ENCODE data around the gene ABHD17A. TPM values are rescaled to one million over a fixed set of nuclear protein-coding genes. Genes with fewer than 3 reads are reported as not detected.

ABHD17A gene
- polyA plus RNA-seq, 12 donors = 35.7 to 74.2 (median 41.6) TPM; not detected in 1

DNA sequence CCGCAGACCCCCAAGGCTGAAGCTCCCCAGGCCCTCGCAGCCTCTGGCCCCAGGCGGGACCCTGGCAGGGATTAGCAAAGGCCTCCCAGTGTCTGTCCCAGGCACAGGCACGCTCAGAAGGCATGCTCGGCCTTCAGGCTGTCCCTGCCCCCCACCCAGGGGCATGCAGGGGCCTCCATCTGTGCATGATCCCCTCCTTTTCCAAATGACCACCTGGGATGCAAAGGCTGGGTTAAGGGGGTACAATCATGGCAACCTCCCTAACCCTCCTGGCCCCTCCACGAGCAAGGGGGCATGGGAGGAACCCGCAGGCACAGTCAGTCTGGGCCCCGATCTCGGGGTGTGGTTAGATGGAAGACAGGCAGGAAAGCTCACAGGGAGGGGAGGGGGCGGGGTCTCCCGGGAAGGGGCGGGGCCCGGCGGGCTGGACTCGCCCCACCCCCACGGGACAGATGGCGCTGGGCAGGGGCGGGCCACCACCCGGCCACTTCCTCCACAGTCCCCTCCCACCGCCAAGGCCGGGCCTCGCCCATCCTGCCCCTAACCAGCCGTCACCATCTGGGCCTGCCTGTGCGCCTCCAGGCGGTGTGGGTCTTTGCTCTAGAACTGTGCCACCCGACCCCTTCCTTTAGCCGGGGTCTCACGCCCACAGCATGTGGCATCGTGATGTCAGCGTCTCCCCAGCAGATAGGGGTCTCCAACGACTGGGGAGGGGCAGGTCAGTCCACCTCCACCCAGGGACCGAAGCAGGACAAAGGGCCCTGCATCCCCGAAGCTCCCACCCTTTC is 30.1 kb downstream of the ABHD17A start:
- DNase-seq = no peak

DNA sequence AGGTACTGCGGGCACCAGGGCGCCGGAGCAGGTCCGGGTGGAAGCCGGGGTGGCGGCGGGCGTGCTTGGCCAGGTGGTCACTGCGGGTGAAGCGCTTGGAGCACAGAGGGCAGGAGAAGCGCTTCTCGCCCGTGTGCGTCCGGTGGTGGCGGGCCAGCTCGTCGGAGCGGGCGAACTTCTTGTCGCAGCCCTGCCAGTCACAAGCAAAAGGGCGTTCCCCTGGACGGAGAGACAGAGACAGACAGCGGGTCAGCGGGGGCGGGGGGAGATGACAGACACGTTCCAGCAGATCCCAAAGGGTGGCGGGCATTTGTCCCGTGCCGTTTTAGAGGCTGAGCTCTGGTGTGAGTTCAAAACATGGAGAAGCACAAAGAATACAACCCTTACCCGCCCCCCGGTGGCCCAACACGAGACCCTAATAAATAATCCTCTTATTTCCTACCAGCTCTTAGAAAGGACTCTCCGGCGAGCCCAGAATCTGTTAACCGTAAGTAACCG is 30.7 kb downstream of the ABHD17A start:
- no peak for DNase-seq

DNA sequence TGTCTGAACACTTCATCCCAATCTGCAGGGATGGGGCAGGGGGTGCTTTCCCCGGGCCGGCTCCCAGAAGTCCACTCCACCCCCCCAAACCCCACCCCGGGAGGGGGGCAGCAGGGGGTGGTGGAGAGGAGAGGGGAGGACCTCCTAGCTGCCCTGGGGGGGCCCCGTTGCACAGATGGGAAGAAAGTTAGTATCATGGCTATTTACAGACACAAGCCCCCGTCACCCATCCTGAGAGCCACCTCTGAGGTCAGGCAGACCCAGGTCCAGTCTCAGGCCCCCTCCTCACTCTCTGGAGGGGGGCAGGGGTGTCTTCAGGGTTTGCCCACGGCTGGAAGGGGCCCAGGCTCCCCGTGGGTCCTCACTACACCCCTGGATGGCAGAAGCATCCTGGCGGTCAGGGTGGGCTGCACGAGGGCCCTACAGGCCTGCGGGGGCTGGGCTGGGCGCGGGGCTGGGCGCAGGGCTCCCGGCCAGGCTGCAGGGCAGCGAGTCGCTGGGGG is 31.2 kb downstream of the ABHD17A start:
- no peak for DNase-seq

DNA sequence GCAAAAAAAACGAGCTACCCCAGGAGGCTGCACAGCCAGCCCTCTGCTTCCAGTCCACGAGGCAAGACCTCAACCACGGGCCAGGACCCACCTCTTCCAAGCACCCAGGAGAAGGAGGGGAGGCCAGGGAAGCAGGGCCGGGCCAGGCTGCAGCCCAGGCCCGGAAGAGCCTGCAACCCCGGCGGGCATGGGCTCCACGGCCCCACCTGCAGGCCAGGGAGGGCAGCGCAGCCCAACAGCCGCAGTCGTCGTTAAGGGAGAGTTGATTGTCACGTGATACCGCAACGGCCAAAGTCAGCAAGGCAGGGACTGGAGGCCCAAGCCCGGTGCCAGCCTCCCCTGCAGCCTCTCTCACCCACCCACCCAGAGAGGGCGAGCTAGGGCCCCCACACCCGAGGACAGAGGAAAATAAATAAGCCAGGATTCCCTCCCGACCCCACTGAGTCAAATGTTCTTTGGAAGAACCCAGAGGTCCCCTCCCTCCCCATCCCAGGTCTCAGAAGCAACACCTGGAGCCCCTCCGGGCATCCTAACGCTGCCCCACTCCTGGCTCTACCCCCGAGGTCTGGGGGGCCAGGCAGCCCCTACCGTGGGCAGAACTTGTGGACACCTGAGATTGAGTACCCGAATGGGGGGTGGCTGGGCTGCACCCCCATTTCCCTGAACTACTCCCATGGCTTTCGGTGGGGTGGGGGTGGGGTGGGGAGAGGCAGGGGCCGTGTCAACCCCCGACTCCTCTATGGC is 31.8 kb downstream of the ABHD17A start:
- DNase-seq = no peak

DNA sequence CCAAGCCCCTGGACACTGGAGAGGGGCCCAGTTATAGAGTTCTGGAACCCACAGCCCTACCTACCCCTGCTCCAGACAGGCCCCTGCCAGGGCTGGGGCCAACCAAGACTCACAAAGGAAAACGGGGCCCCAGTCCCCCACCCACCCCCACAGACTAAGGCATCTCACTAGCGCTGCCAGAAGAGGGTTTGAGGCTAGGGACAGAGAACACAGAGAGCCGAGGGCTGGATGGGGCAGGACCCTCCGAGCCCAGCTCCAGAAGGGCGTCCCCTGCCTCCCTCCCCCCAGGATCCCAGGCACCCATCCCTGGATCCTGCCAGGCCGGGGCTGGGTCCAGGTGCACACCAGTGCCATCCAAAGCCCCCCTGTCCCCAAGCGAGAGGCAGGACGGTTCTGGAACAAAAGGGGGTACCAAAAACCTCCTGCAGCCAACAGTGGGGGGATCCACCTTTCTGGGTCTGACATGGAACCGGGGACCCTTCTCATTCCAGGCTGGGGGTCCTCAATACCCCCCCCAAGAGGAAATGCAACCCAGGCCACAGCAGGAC is 32.6 kb downstream of the ABHD17A start:
- no peak for DNase-seq

DNA sequence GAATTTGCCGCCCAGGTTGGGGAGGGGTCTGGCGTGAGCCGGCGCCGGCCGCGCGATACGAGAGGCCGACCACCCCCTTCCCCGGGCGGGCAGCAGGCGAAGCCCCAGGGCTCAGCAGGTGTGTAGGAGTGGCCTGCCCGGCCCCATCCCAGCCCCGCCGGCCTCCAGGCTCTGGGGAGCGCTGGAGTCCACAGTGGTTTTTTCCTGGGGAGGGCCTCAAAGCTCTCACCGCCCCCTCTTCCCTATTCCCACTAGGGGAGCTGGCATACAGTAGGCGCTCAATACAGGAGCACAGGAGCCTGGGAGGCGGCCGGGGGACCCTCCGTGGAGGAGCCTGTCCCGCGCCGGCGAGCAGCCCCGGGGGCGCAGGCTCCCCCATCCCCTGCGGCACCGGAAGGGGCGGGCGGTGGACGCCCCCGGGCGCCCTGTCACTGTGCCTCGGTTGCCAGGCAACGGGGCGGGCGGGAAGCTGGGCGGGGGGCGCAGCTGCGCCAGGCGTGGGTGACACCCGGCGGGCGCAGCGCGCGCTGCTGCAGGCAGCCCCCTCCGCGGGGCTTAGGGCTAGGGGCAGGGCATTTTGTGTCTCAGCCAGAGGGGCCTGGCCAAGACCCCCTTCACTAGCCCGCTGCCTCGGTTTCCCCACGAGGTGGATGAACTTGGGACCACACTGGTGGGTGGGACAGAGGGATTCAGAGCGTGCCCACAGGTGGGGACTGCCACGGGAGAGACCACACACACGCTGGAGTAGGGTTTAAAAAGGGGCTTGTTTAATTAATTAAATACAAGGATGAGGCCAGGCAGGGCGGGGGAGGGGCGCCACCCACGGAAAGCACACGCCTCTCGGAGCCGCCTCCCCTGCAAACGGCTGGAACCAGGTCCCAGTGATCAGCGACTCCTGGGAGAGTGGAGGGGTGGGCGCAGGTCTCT is 33.4 kb downstream of the ABHD17A start:
- no peak for DNase-seq

DNA sequence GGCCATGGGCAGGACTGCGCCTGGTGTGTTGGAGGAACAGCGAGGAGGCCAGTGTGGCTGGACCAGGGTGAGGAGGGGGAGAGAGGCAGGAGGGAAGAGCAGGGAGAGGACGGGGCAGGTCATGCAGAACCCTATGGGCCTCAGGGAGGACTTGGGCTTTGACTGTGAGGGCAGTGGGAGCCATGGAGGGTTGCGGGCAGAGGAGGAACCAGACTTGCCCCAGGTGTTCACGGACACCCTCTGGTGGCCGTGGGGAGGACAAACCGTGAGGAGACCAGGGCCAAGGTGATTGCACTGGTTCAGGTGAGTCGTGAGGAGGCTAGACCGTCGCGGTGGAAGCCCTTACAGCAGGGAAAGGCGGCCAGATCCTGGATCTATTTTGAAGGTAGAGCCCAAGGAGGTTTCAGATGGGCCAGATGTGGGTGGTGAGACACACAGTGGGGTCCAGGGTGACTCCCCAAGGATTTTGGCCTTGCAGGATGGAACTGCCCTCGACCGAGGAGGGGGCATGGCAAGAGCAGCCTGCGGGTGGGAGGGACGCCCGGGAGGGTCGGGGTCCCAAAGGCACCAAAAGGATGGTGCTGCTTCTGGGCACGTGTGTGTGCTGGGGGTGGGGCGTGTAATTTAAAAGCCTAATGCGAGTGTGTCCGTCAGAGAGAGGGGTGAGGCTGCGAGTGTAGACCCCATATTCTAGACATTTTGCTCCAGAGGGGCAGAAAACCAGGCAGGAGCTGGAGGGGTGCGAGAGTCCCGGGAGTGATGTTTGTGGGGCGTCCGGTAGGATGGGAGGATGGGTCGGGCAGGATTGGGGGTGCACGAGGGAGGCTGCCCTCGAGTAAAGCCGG is 34.3 kb downstream of the ABHD17A start:
- no peak for DNase-seq

DNA sequence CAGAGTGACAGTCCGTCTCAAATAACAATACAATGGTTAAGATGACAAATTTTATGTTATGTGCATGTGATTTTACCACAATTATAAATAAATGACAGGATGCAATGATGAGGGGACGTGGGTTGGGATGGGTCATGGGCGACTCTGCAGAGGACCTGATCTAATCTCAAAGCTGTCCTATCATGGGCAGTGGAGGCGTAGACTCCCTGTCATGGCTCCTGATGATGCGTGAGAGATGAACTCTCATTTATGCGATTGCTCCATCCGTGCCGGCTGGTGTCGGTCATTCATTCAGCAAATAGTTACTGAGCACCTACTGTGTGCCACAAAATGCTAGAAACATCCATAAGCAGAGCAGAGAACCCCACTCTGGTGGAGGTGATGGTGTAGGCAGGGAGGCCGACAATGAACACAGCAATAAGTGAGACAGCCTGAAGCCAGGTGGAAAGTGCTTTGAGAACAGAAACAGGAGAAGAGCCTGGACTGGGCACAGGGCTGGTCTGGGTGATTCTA is 35.4 kb downstream of the ABHD17A start:
- DNase-seq = no peak

DNA sequence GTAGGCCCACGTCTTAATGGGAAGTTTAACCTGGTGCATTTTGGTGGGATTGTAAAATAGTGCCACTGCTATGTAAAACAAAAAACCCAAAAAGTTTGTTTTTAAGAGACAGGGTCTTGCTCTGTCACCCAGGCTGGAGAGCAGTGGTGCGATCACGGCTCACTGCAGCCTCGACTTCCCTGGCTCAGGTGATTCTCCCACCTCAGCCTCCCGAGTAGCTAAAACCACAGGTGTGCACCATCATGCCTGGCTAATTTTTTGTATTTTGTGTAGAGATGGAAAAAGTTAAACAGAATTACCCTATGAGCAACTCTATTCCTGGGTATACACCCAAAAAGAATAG is 36.2 kb downstream of the ABHD17A start:
- no peak for DNase-seq

DNA sequence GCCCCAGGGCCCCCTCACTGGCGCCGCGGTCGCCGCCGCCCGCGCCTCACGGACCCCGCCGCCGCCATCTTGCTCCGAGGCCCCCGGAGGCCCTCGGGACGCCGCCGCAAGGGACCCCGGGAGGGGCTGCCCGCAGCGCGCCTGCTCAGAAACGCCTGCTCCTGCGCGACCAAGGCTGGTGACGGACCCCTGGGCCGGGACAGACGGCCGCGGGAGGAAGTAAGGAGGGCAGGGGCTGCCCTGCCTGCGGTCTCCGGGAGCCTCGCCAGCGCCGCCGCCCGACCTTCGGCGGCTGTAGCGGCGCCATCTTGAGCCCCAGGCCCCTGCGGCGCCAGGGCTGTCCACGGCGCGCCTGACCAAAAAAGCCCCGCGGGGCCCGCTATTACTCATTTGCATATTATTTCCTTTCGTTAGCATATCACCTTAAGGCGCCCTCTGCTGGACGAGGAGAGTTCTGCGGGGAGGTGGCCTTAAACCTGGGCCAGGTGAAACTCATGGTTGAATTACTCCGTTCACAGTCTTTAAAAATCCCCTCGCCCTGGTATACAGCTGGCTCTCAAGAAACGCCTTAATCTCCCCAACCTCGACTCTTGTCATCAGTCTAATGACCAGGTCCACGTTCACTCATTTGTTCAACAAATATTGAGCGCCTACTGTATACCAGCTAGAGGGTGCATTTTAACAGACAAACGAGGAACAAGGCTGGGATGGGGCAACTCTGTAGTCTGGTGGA is 36.7 kb downstream of the ABHD17A start, which contains the start of gene REXO1:
Gene REXO1, minus strand, starts transcription at position 85 of the 733 bp plus-strand sequence. CDS start 125 bp downstream, outside the sequence.
- peak; percentile 95 for DNase-seq

DNA sequence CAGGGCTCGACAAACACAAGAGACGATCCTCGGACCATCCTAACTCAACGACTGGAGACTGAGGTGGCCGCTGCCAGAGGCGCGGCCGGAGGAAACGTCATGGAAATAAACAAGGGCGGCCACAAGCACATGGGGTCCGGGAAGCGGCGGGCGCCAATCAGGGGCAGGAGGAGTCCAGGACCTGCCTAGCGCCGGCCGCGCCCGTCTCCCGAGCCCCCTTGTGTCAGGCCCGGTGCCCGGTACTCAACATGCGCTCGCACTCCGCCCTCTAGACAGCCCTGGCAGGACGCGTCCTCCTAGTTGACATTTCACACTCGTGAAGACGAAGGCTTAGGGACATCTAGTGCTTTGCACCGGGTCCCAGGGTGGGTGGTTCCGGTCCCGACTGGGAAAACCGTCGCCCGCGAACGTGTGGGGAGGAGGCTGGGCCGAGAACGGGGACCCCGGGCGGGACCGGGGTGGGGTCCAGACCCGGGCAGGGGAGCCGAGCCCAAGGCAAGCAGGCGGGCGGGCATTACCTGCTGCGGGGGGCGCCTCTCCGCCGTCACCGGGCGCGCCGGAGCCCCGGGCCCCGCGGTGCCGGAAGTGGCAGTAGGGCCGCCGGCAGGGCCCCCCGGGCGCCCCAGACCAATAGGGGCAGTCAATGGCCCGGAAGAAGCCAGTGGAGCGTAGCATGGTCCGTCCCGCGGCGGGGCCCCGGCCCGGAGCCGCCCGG is 37.5 kb downstream of the ABHD17A start:
- no peak for DNase-seq

DNA sequence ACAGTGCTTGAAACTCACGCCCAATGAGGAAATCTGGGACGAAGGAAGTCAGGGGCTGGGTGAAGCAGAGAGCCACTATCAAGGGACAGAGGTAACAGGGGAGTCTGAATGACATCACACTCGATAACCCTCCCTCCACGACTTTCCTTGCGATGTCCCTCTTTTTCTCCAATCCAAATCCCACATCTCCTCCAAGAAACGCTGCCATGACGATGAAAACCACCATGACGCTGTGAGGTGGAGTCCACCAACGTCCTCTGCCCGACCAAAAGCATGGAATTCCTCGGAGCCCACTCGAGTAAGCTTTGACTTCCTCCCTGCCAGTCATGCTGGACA is 38.0 kb downstream of the ABHD17A start:
- DNase-seq = no peak

DNA sequence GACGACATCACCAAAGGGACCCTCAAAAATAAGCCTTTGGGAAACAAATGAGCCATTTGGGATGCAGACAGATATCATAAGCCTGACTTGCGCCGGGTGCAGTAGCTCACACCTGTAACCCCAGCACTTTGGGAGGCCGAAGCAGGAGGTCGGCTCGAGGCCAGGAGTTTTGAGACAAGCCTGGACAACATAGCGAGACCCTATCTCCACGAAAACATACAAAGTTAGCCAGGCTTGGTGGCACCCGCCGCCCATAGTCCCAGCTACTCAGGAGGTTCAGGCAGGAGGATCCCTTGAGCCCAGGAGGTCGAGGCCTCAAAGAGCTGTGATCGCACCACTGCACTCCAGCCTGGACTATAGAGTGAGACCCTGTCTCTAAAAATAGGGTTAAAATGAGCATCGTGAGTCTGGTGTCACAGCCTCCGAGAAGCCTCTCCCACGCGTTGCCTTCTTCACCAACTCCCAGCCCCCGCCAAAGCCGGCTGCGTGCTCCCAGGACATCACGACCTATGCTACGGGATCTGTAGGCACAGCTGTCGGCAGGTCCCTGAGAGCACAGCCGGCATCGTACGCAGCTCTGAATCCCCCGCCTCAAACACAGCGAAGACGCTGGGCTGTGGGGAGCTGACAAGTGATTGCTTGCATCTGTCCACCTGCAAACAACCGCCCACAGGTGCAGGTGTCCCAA is 38.6 kb downstream of the ABHD17A start:
- DNase-seq = no peak

DNA sequence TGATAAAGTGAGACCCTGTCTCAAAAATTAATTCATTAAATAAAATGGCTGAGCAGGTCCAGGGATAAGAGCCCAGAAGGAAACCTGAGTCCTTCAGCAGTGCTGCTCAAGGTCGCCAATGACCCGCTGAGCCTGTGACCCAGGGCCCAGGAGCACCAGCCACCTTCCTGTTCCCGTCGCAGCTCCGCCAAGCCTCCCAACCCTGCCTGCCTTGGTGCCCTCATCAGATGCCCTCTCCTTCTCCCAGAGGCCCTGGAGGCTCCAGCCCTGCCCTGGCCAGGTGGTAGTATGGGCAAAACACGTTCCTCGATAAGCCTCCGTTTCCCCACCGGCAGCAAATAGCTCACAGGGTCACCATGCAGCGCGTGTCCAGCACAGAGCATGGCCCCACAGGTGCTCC is 39.7 kb downstream of the ABHD17A start:
- DNase-seq = no peak

DNA sequence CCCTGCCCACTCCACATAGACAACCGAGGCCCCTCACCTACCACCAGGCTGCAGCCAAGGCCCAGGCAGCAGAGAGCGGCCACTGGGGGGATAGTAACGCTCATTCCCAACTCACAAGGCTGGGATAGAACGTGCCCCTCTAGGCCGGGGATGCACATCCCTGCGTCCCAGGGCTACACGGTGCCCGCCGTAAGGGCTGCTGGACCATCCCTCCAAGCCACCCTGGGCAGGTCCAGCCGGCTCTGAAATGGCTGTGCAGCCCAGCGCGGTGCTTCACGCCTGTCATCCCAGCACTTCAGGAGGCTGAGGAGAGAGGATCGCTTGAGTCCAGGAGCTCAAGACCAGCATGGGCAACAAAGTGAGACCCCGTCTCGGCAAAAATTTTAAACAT is 40.2 kb downstream of the ABHD17A start:
- no peak for DNase-seq

DNA sequence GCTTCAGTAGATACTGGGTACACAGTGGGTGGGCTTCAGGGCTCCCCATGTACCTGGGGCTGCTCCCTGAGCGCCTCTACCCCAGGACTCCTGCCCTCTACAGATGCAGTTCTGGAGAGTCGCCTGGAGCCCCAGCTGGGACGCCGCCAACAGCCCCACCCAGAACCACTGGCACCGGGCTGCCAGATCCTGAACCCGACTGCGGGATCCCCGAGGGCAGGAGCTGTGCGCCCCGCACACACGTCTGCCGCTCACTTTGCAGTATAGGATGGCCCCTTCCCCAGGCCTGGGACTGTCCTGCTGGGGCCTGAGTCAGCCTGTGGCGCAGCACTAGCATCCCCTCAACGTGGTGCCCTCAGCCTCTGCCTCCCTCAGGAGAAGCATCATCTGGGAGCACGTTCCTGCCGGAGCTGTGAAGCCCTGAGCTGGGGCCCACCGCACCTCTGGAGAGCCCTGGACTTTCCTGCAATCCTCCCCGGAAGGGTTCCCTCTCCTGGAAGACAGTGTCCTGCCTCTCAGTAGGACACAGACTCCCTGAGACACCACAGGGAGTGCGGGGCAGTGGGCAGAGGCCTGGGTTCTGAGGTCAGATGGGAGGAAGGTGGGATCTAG is 40.7 kb downstream of the ABHD17A start:
- no peak for DNase-seq

DNA sequence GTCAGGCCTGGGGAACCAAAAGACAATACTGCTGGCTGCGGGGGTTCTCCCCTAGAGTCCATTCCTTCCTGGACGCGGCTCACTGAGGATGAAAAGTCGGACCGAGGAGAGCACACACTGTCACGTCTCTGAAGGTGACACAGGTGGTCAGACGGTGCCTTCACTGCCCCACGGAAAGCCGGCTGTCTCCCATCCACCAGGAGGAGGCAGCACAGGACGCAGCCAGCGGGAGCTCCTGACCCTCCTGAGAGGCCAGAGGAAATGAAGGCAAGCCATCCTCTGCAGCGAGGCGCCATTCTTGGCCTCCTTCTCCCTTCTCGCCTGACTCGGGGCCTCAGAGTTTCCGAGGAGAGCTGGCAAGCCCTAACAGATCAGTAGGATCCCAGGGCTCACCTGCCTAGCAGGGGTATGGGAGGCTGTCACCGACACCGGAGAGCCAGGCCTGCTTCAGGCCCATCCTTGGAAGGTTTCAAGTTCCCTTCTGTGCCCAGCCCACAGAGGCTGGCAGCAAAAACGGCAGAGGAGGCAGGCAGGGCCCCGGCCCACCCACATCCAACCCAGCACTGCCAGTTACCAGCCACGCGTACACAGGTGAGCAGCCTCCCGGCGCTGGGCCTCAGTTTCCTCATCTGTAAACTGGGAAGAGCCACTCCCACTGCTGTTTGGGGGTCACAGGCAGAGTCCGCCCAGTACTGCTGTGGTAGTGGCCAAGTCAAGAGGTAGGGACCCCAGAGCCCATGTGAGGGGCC is 41.5 kb downstream of the ABHD17A start:
- DNase-seq = no peak

Data from muscle of arm (tissue), 12 donors.